MM.1S (cell line): ENCODE measurements around the gene CDS2.

Experiments
- CTCF ChIP-seq: fragments of 300-600 bp; sonication (generic); IDR thresholded peaks from 2 replicates; pipeline ENCODE4 v1.5.1; 2016; ENCODE audit warnings: antibody characterized with exemption, low read length, mixed read lengths
- EZH2phosphoT487 ChIP-seq: fragments of 300-600 bp; sonication (generic); IDR thresholded peaks from 2 replicates; pipeline ENCODE4 v1.6.1; 2018; ENCODE audit warnings: antibody characterized with exemption, low read length

GRCh38 chr20:5184684-5185083 is 57.9 kb downstream of the CDS2 start:
- TF ChIP-seq CTCF (no peak), EZH2phosphoT487 (no peak)
